ENCODE measurements around the gene GPR143.

GPR143 gene

DNA sequence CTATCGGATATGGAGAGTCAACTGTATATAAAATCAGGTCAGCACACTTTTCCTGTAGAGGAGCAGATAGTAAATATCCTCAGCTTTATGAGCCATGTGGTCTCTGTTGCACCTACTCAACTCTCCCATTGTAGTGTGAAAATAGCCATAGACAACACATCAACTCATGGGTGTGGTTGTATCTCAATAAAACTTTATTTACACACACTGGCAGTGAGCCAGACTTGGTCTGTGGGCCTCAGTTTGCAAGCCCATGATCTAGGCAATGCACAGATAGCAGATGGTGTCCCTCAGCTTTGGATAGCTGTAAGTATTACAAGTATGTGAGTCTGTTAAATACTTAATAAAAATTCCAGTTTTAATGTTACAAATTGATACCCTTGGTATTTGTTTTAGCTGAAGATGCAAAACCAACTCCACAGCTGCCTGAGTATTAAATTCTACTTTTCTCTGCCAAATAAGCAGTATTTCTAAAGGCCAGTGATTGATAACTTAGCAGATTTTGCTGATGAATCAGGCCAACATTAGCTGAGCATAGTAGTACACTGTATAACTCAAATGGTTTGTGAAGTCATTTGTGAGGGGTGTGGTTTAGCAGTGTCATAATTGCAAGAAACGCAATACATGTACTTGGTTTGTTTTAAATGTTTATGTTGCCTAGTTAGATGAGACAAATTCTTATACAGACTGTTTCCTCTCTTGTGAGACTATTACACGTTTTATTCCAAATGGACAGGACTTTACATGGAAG lies 87.3 kb downstream of the GPR143 start:
- no peak overlapping the region for H3K4me2 ChIP-seq (ENCODE audit: insufficient read depth, low read length)
- no peaks in the 10 kb centered on the region for H3K9me3 ChIP-seq (ENCODE audit: insufficient read depth, low read length, severe bottlenecking)
- H3K4me1 ChIP-seq (ENCODE audit: insufficient read depth, low read length), result no peaks in the 10 kb centered on the region
- H4K20me1 ChIP-seq (ENCODE audit: insufficient read depth, low read length), result no peaks in the 10 kb centered on the region
- no peaks in the 10 kb centered on the region for H3K79me2 ChIP-seq (ENCODE audit: insufficient read depth, low read length)
- H3K36me3 ChIP-seq (ENCODE audit: insufficient read depth, low read length), result no peaks in the 10 kb centered on the region
- ATAC-seq (ENCODE audit: insufficient read depth, low read depth) (no peak), DNase-seq (no peak)
- no peaks in the 10 kb centered on the region for H3K27me3 ChIP-seq (ENCODE audit: insufficient read depth, low read length, poor library complexity)
- H3K9ac ChIP-seq (ENCODE audit: low read depth, low read length), result no peak overlapping the region
- H3K27ac ChIP-seq (ENCODE audit: low read length), result no peak overlapping the region
- TF ChIP-seq EZH2 (IDR thresholded peaks at IDR 0.05; ENCODE audit: borderline replicate concordance, low read depth, low read length, severe bottlenecking) (no peak), CTCF (IDR thresholded peaks at IDR 0.05; ENCODE audit: borderline replicate concordance, extremely low read depth, low read length, poor library complexity, severe bottlenecking) (no peak)
- H3K4me3 ChIP-seq (ENCODE audit: low read depth in 1 of 2, low read length in 2 of 2), result no peak overlapping the region
- H2AFZ ChIP-seq (ENCODE audit: low read depth, low read length), result no peak overlapping the region

GRCh38 chrX:9677098-9677739 lies 88.4 kb downstream of the GPR143 start:
- no peaks in the 10 kb centered on the region for H4K20me1 ChIP-seq (ENCODE audit: insufficient read depth, low read length)
- ATAC-seq (ENCODE audit: insufficient read depth, low read depth) (no peak), DNase-seq (no peak)
- no peaks in the 10 kb centered on the region for H3K79me2 ChIP-seq (ENCODE audit: insufficient read depth, low read length)
- H3K4me2 ChIP-seq (ENCODE audit: insufficient read depth, low read length), result no peak overlapping the region
- no peak overlapping the region for H3K4me3 ChIP-seq (ENCODE audit: low read depth in 1 of 2, low read length in 2 of 2)
- no peaks in the 10 kb centered on the region for H3K9me3 ChIP-seq (ENCODE audit: insufficient read depth, low read length, severe bottlenecking)
- H2AFZ ChIP-seq (ENCODE audit: low read depth, low read length), result no peak overlapping the region
- H3K9ac ChIP-seq (ENCODE audit: low read depth, low read length), result no peak overlapping the region
- no peaks in the 10 kb centered on the region for H3K36me3 ChIP-seq (ENCODE audit: insufficient read depth, low read length)
- H3K27me3 ChIP-seq (ENCODE audit: insufficient read depth, low read length, poor library complexity), result no peaks in the 10 kb centered on the region
- H3K27ac ChIP-seq (ENCODE audit: low read length), result no peak overlapping the region
- H3K4me1 ChIP-seq (ENCODE audit: insufficient read depth, low read length), result no peaks in the 10 kb centered on the region
- TF ChIP-seq EZH2 (IDR thresholded peaks at IDR 0.05; ENCODE audit: borderline replicate concordance, low read depth, low read length, severe bottlenecking), result no peak
- no peak for TF ChIP-seq CTCF (IDR thresholded peaks at IDR 0.05; ENCODE audit: borderline replicate concordance, extremely low read depth, low read length, poor library complexity, severe bottlenecking)

GRCh38 chrX:9676738-9677097 lies 88.9 kb downstream of the GPR143 start:
- Histone ChIP-seq H3K9ac (ENCODE audit: low read depth, low read length) (no peak overlapping the region), H3K36me3 (ENCODE audit: insufficient read depth, low read length) (no peaks in the 10 kb centered on the region), H3K4me3 (ENCODE audit: low read depth in 1 of 2, low read length in 2 of 2) (no peak overlapping the region), H3K9me3 (ENCODE audit: insufficient read depth, low read length, severe bottlenecking) (no peaks in the 10 kb centered on the region), H4K20me1 (ENCODE audit: insufficient read depth, low read length) (no peaks in the 10 kb centered on the region), H3K79me2 (ENCODE audit: insufficient read depth, low read length) (no peaks in the 10 kb centered on the region), H3K27ac (ENCODE audit: low read length) (no peak overlapping the region), H3K27me3 (ENCODE audit: insufficient read depth, low read length, poor library complexity) (no peaks in the 10 kb centered on the region), H3K4me1 (ENCODE audit: insufficient read depth, low read length) (no peaks in the 10 kb centered on the region), H2AFZ (ENCODE audit: low read depth, low read length) (no peak overlapping the region), H3K4me2 (ENCODE audit: insufficient read depth, low read length) (no peak overlapping the region)
- TF ChIP-seq EZH2 (IDR thresholded peaks at IDR 0.05; ENCODE audit: borderline replicate concordance, low read depth, low read length, severe bottlenecking) (no peak), CTCF (IDR thresholded peaks at IDR 0.05; ENCODE audit: borderline replicate concordance, extremely low read depth, low read length, poor library complexity, severe bottlenecking) (no peak)
- ATAC-seq (ENCODE audit: insufficient read depth, low read depth) (no peak), DNase-seq (no peak)
